Measurements from ENCODE around the gene VAV3.
"Not testable (repeated sequence)": the region's sequence is repeated elsewhere in the genome, so short reads cannot be mapped to it uniquely, and the experiment has no call there.

Gene VAV3

DNA sequence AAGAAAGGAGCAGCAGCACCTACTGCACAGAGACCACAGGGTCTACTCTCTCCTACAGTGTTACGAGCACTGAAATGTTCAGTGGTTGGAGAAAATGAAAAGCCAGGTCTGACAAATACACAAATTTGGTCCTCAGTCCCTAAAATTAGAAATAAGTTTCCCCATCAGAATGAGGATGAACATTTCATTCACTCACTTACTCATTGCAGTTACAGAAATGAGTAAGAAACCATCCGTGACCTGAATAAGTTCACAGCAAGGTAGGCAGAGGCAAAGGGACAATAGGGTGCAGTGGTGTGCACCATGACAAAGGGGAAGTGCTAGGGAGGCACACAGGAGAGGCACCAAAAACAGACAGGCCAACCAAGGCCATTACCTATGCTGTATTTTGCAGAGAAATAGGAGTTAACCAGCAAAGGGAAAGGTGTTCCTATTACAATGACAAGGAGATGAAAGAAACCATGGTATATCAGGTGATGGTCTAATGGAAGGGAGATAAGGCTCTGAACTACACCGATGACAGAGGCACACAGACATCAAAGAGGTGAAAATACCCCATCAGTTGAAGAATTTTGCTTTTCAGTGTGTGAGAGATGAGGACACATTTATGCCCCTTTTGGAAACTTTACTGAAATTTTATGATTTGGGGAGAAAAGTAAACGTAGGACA lies 29.4 kb downstream of the VAV3 start:
- DNase-seq: no peak

DNA sequence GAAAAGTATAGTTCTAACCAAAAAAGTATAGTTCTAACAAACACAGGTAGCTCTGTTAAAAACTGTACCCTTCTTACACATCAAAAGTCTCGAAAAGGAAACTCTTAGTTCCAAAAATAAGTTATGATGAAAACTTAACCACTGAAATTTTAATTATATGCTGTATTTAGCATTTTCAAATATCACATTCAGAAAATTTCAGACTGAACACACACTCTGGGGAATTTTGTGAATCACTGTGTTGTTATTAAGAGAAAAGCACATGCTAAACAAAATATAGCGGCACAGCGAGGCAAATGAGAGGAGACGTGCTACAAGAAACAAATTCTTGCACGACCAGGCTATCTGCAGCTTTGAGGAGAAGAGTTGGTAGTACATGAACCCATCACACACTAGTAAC lies 30.4 kb downstream of the VAV3 start:
- DNase-seq: no peak

DNA sequence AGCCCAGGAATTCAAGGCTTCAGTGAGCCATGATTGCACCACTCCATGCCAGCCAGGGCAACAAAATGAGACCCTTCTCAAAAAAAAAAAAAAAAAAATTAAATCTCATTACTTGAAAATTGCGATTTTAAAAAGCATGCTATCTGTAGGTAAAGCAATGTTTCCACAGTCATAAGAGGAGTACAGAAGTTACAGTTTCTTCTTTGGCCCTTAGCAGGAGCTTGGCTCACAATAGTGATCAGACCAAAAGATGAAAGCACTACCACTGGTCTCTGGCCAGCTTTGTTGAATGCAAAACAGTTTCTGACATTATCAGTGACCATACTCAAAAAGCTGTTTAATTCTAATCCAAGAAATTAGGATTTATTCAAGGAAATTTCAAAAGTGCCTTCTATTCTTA lies 31.2 kb downstream of the VAV3 start:
- no peak for DNase-seq

DNA sequence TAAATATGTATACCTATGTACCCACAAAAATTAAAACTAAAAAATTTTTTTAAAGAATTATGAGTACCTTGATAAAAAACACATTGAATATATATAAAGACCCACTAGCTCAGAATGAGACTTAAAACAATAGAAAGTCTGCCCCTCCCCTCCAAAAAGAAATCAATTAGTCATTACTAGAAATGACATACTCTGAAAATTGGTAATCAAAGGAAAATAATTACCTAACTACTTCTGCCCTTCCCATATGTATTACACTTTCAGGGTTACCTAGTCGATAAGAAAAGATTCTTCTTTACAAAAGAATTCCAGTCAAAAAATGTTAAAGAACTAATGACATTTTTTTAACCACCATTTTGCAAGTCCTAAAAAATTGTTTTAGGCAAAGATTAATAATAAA lies 34.7 kb downstream of the VAV3 start:
- DNase-seq: no peak

DNA sequence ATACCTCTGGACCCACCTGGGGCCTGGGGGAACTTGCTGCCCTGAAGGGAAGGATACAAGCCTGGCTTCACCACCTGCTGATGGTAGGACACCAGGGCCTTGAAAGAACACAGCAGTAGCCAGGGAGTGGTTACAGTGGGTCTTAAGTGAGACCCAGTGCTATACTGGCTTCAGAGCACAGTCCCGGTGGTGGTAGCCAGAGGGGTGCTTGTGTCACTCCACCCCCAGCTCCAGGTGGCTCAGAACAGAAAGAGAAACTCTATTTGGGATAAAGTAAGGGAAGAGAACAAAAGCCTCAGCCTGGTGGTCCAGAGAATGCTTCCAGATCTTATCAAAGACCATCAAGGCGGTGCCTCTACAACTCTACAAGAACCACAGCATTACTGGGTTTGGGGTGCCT lies 37.2 kb downstream of the VAV3 start:
- DNase-seq: no peak

DNA sequence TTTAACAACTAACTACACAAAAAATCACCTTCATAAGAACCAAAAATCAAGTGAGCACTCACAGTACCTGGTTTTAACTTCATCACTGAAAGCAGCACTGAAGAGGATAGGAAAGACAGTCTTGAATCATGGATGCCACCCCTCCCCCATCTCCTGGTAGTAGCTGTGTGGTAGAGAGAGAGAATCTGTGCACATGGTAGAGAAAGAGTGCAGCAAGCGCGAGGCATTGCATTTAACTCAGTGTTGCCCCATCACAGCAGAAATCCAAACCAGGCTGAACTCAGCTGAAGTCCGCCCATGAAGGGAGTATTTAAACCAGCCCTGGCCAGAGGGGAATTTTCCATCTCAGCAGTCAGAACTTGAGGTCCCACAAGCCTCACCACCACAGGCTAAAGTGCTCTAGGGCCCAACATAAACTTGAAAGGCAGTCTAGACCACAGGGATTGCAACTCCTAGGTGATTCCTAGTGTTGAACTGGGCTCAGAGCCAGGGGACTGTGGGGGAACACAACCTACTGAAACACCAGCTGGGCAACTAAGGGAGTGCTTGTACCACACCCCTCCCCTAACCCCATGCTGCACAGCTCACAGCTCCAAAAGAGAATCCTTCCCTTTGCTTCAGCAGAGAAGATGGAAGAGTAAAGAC lies 38.4 kb downstream of the VAV3 start:
- DNase-seq: no peak

DNA sequence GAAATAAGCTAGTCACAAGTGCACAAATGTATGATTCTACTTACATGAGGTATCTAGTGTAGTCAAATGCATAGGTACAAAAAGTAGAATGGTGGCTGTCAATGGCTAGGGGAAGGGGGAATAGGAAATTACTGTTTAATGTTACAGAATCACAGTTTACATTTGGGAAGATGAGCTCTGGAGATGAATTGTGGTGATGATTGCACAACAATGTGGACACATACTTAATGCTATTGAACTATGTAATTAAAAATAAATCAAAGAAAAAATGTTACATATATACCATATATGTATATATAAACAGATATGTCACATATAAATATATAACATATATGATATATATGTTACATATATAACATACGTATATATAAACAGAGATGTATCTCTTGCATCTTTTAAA lies 39.4 kb downstream of the VAV3 start:
- no peak for DNase-seq

DNA sequence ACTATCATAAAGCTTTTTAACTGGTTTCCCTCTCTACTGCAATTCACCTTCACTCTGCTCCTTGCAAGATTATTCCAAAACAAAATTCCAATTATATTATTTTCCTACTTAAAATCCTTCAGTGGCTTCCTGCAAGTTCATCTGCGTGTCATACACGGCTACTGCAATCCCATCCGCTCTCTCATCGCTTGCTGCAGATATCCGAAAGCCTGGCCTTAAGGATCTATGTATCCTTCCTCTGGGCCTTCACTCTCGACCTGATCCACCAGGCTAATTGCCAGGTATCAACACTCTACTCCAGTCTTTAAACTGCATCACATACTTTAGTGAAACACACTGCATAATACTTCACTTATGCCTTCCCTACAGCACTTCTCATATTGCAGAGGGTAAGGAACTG lies 44.0 kb downstream of the VAV3 start:
- DNase-seq: no peak

DNA sequence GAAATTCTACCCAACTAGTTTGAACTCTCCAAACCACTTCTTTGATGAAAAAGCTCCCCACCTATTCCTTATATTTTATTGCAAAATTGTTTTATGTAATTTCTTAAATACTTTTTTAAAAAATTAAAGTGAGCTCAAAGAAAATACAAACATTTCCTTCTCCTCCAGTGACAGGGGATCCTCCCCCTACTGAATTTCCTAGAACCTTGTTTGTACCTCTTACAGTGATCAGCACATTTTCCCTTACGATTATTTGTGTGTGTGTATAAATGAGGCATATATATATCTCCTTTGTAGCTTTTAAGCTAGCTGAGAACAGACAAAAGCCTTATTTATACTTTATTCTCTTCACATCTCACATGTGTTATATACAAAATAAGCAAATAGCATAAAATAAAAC lies 44.4 kb downstream of the VAV3 start:
- no peak for DNase-seq

DNA sequence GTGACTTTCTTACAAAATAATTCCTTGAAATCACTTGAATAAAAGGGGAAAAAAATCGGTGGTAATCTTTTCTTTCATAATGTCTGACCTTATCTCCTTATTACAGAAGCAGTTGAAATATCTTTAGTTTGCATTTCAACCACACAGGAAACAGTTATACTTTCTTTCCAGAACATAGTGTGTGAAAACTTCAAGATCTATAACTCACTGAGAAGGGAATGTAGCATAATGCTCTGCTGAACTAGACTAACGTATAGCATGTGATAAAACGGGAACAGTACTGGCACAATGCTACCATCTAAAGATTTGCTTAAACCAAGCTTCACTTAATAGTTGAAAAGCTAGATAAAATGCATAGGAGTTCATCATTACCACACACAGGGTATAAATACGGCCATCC lies 45.0 kb downstream of the VAV3 start:
- DNase-seq: no peak

DNA sequence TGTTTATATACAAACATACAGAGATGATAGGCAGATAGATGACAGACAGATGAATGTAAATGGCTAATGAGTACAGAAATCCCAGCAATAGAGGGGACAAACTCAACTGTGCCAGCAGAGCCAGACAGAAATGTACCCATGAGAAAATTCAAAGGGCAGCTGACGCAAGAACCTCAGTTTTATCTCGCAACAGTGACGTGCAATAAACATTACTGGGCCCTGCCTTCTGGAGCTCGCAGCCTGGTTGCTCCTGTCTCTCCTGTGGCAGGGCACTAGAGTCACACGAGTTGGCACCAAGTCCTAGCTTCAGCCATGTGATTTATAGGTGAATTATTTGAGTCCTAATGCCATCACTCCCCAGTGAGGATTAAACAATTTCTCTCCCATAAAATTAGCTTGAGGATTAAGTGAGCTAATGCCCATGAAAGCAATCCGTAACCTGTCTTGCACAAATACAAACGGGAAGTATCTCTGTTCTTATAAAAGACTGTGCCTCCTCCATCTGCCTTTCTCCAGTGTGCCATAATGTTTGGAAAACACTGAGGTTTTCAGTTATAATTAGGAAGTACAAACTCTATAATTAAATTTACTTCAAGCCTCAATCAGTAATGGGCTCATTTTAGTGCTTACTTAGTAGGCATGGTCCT lies 50.7 kb downstream of the VAV3 start:
- no peak for DNase-seq

DNA sequence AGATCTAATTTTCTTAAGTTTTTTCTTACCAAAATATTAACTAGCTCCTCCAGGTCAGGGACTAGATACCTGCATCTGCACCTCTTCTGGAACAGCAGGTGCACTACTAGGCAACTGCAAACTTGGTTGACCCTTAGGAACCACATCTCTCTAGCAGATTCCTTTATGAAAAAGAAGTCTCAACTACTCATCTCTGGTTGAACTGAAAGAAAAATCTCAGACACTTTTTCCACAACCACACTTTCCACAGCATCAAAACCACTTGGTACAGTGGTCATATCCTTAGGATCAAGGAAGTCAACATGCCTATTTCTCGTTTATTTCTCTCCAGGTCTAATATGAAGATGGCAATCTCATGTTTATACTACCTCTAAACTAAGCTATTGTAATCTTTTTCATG lies 52.3 kb downstream of the VAV3 start:
- DNase-seq: no peak

DNA sequence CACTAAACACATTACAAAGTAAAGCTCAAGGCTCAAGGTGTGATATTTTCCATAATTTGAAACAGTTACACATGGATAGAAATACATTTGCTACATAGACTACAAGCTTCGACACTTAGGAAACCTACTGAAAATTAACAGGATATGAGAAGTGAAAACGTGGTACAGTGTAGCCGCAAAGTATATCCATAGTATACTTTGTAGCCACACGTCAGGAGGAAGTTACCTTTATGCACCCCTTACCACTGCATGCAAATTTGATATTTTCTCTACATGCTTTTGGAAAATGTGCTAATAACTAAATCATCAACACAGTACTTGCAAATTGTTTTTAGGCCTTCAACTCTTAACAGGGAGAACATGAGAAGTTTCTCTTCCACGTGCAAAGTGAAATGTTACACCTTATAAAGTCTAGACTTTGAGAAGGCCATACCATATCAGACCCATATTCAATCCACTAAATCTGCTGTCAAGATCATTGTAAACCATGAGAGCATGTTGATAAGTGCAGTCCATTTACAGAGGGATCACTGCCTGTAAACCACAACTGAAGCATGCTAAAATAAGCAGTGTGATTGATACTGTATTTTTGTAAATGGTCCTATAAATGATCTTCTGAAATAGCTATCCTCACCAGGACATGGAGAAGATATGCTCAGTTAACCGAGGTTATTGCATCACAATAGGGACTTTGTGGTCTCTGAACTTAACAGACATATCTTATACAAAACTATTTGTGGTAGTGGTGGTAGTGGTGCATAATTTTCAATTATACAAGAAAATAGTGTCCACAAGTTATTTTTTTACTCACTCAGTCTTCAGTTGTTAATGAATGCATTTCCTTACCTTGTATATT lies 64.7 kb downstream of the VAV3 start:
- DNase-seq: no peak

DNA sequence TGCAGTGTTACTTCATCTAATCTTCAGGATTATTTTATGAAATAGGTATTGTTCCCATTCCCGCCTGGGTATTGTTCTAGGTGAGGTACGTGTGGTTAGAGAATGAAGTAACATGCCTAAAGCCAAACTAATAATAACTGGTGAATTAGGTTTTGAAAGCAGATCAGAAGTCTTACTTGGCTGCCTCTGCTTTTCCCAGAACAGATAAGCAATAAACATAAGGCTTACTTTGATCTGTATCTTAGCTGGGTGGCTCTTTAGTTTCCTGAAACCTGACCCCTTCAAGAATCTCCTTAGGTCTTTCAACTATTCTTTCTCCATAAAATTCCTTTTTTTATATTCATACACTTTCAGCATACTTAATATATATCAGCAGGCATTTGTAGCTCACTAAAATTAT lies 65.3 kb downstream of the VAV3 start:
- no peak for DNase-seq

DNA sequence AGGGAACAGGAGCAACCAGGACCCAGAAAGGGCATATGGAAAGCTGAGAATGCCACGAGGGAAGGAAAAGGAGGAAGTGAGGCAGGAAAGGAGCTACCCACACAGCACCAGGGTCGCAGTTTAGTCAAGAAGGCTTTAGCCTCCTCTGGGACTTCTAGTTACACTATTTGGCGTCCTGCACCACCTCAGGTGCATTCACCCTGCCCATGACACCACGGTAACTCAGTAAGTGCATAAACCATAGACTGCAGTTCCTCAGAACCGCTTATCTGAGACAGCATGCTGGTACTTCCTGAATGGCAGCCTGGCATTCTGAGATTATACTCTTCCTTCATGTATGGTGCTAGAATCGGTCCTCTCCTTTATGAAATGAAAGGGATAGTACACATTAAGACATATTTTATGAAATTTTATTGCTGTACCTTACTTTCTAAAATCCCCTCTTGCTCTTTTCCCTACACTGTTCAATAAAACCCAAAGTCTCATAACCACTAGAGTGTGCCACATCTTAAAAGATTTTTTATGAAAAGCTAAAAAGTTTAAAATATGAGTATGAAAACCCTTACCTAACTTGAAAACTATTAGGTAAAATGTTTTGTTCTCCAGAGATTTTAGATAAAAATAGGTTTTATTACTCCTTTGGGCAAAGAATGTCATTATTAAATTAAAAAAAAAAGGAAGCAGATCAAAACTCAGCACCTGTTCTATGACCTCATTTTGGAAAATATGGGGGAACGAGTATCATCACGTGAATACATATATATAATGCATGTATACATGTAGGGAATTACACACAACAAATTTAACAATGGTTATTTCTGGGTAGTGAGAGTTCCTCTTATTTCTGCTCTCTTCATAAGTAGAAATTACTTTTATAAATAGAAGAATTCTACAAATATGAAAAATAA lies 67.3 kb downstream of the VAV3 start:
- no peak for DNase-seq

DNA sequence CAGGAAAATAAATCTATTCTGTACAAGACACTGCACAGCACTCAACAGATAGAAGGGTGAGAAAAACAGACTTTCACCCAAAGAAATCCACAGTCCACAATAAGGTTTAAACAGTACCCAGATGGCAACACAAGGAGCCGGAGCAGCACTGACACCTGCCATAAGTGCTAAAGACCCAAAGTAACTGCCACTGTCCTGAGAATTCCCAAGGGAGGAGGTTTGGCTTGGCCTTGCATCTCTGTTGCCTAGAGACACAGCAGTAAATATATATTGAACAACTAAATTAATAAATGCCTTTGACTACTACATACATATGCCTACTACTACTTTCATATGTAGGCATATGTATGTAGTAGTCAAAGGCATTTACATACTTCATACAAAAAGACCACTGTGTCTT lies 68.0 kb downstream of the VAV3 start:
- DNase-seq: no peak

DNA sequence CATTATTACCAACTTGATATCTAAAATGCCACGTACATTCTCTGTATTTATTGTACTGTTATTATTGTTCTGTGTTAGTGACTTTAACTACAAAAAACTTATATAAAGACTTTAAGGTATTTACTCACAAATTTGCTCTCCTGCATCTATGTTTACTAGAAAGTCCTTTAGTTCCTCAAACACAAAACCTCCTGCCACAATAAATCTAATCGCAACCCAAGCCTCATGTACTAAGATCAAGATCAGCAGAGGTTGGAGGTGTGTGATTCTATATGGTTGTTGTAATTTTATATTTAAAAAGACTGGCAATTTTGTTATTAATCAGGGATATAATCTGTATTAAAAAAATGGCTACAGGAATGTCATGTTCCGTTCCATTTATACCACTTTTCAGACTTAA lies 68.6 kb downstream of the VAV3 start:
- no peak for DNase-seq

DNA sequence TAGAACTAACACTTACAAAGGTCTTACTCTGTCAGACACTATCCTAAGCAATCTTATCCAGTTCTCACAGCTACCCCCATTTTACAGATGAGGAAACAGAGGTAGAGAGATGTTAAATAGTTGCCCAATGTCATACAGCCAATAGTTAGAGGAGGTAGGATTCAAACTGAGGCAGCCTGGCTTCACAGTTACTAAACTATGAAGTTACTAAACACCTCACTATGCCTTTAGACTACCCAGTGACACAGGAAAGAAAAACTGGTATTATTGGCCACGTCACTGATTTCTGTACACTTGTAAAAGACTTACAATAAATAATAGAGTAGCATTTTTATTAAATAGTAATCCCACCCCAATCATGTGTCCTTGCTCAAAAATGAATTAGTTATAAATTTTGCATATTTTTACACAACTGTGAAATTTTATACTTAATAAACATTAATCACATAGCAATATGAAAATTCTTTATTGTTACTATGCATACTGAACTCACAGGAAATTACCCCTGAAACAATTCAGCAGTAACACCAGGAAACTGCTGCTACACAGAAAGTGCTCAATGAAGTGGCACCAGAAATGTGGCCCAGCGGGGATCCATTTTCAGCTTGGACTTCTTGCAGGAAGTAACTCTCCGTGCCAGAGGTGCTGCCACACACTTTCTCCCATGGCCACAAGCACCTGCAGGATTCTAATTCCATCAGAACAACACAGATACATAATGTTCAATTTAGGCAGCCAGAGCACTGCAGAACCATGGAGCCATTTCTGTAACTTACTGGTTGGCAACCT lies 69.4 kb downstream of the VAV3 start:
- DNase-seq: no peak

DNA sequence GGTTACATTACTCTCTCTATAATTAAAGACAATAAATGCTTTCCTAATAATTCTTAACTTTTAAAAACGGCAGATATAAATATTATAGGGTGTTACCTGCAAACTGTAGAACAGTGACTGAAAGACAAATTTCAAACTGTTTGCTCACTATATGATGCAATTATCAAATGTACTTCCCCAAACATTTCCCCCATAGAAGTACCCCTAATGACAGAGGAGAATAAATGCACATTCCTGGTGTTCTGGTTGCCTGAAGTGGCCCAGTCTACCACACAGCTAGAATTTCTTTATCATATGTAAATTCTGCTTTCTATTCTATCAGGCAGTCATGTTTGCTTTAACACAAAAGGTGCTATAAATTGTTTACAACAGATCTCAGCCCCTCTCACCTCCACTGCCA lies 70.4 kb downstream of the VAV3 start:
- no peak for DNase-seq

DNA sequence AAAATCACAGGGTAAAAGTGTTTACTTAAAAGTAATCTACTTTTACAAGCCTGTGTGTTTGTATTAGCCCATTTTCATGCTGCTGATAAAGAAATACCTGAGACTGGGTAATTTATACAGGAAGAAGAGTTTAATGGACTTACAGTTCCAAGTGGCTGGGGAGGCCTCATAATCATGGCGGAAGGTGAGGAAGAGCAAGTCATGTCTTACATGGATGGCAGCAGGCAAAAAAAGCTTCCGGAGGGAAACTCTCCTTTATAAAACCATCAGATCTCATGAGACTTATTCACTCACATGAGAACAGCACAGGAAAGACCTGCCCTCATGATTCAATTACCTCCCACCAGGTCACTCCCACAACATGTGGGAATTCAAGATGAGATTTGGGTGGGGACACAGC lies 71.6 kb downstream of the VAV3 start:
- DNase-seq: not testable (repeated sequence)

DNA sequence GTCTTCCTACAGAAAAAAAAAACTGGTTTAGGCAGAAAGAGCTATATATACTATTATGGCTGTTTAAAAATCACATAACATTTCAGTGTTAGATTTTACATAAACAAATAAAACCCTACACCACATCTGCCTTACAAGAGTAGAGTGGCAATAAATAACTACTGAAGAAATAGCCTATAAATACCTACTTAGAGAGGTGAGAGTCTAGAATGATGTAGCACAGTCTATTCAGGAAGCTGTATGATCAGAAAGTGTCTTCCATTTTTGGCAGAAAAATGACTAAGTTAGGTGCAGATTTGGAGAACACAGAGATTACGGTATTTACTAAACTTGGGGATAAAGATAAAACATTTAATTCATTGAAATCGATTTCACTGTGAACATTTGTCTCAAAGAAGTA lies 75.5 kb downstream of the VAV3 start:
- no peak for DNase-seq

DNA sequence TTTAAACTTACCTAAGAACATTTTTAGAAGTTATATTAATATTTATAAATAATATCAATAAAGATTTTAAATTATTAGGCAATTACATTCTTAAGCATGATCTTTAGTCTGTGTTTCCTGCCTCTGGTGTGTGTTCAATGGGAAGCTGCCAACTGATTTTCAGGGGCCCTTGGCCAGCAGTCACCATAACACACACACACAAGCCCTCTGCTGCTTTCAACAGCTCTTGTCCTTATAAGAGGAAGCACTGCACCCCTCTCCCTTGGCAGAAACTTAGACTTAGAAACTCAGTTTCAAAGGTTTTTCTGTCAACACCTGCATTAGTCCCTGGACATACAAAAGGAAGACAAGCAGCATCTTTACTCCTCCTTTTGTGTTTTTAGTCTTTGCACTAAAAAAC lies 81.4 kb downstream of the VAV3 start:
- DNase-seq: no peak
